Measurements from ENCODE around the gene HOXC11. TPM values are rescaled to one million over a fixed set of nuclear protein-coding genes. Genes with fewer than 3 reads are reported as not detected.

The HOXC11 gene
- total and polyA plus RNA-seq, 10 of the 15 experiments (the other 5 are each of a cell fraction or from before 2014, with no cell fraction given) = not detected

DNA sequence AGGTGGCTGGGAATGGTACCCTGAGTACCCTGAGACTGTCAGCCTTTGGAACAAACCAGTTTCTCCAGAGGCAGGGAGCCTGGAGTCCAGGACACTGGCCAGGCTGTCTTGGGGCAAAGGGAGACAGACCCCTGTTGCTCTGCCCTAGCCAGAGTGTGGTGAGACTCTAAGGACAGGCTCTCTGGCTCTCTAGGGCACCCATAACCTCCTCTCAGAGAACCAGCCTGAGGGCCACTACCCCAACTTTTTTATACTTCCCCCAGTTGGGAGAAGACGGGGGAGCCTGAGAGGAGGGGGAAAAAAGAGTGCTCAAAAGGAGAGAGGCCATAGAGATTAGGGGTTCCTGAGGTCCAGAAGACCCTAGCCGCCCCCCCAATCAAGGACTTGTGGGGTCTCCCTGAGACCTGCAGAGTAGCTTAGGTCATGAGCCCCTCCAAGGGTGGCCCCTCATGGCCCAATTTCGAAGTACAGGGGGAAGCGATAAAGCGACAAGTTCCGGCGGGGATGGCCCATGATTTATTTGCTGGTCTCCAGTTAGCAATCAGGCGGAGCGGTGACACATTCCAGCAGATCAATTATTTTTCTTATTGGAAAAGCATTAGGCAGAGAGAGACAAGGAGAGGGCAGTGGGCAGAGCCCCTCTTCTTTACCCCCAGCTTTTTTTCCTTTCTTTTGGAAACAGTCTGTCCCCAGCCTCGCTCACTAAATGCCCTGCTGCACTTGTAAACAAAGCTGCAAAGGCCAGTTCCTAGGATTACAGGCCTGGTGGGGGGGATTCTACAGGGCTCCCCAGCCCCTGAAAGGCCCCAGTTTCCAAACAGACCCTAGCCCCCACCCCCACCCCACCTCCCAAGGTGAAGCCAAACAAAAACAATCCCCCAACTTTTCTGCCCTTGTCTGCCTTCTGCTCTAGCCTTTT lies 37.4 kb downstream of the HOXC11 start:
- no peak for FAIRE-seq

GRCh38 chr12:54010972-54011664 lies 38.2 kb downstream of the HOXC11 start:
- no peak overlapping the region for H3K4me2 ChIP-seq (ENCODE audit: control insufficient read depth, insufficient read depth)
- DNase-seq (ENCODE audit: low read depth, low spot score) = no peak

More for the DNA sequence above, 37.4 kb downstream of the HOXC11 start:
- Histone ChIP-seq H2AFZ (ENCODE audit: control insufficient read depth, low read depth, low read length) (no peak overlapping the region), H3K36me3 (ENCODE audit: control insufficient read depth in 2 of 2, insufficient read depth in 2 of 2, low read length in 1 of 2) (no peaks in the 10 kb centered on the region), H3K4me1 (ENCODE audit: control insufficient read depth, insufficient read depth, low read length) (peaks cover 6% of the 10 kb centered on the region), H3K9ac (ENCODE audit: control insufficient read depth, insufficient read depth, low read length) (no peak overlapping the region), H3K9me3 (replicated peaks; ENCODE audit: control insufficient read depth, insufficient read depth, low read length) (no peaks in the 10 kb centered on the region), H3K27me3 (replicated peaks in 1 of 2; ENCODE audit: control insufficient read depth in 2 of 2, insufficient read depth in 2 of 2, low read length in 1 of 2) (peaks cover 34 to 46% of the 10 kb centered on the region in 2 experiments), H4K20me1 (ENCODE audit: control insufficient read depth, insufficient read depth) (no peaks in the 10 kb centered on the region; the same call in 1 of the 2 replicates), H3K27ac (ENCODE audit: control insufficient read depth, insufficient read depth) (no peak overlapping the region), H3K4me3 (no peak overlapping the region), H3K4me2 (ENCODE audit: control insufficient read depth, insufficient read depth) (no peak overlapping the region), H3K79me2 (ENCODE audit: control insufficient read depth, insufficient read depth, low read length) (no peaks in the 10 kb centered on the region)
- 29% methylated on average over 9 of the region's 10 CpGs for WGBS (ENCODE audit: insufficient coverage, insufficient replicate concordance, low lambda C conversion rate, missing lambda C conversion rate)
- ChIA-PET RAD21 (ENCODE audit: unreplicated experiment) (interaction anchor here (0.6 to 1.8 kb wide), 5 partner anchors 13 to 181 kb away, joined by 3 to 5 read pairs (median 4); partner anchors contain the start of gene HOXC10), CTCF (interaction anchor here (1.7 to 3.7 kb wide), 3 partner anchors 13 to 191 kb away, joined by 6 to 22 read pairs (median 6); no protein-coding TSS in a partner anchor), SMC1A (ENCODE audit: uncharacterized antibody, unreplicated experiment) (interaction anchor here (0.7 to 1.8 kb wide), 3 partner anchors 127 to 192 kb away, joined by 3 to 4 read pairs (median 3); no protein-coding TSS in a partner anchor), POLR2A (no interaction called here)
- DNase-seq (ENCODE audit: low read depth, low spot score) (no peak), ATAC-seq (no peak)
- TF ChIP-seq KAT2A (conservative IDR thresholded peaks at IDR 0.05; ENCODE audit: control insufficient read depth, low read depth, low read length) (no peak), EZH2 (IDR thresholded peaks at IDR 0.05; ENCODE audit: borderline replicate concordance, control insufficient read depth, low read depth, low read length) (peak; percentile 90; the same call in 1 of the 2 replicates)
- intact Hi-C loops (cut with micrococcal nuclease; ENCODE audit: unreplicated experiment) (no loop called here), in situ Hi-C loops (cut with MboI) (no loop called here)
- no TSS peak for BruUV-seq (replicated peaks)

More at GRCh38 chr12:54010972-54011664, 38.2 kb downstream of the HOXC11 start:
- Histone ChIP-seq H3K27ac (ENCODE audit: control insufficient read depth, insufficient read depth) (no peak overlapping the region), H3K9ac (ENCODE audit: control insufficient read depth, insufficient read depth, low read length) (no peak overlapping the region), H4K20me1 (ENCODE audit: control insufficient read depth, insufficient read depth) (no peaks in the 10 kb centered on the region; the same call in 1 of the 2 replicates), H3K27me3 (replicated peaks in 1 of 2; ENCODE audit: control insufficient read depth in 2 of 2, insufficient read depth in 2 of 2, low read length in 1 of 2) (peaks cover 34 to 50% of the 10 kb centered on the region in 2 experiments), H3K4me3 (no peak overlapping the region), H2AFZ (ENCODE audit: control insufficient read depth, low read depth, low read length) (no peak overlapping the region), H3K4me1 (ENCODE audit: control insufficient read depth, insufficient read depth, low read length) (peaks cover 4% of the 10 kb centered on the region), H3K9me3 (replicated peaks; ENCODE audit: control insufficient read depth, insufficient read depth, low read length) (no peaks in the 10 kb centered on the region), H3K36me3 (ENCODE audit: control insufficient read depth in 2 of 2, insufficient read depth in 2 of 2, low read length in 1 of 2) (no peaks in the 10 kb centered on the region), H3K79me2 (ENCODE audit: control insufficient read depth, insufficient read depth, low read length) (no peaks in the 10 kb centered on the region)
- no TSS peak for BruUV-seq (replicated peaks)
- ChIA-PET RAD21 (ENCODE audit: unreplicated experiment) (interaction anchor here (1.0 to 1.5 kb wide), 2 partner anchors 12 to 181 kb away, joined by 3 to 4 read pairs; no protein-coding TSS in a partner anchor), CTCF (interaction anchor here (0.8 to 3.7 kb wide), 3 partner anchors 21 to 190 kb away, joined by 3 to 22 read pairs (median 6); no protein-coding TSS in a partner anchor), SMC1A (ENCODE audit: uncharacterized antibody, unreplicated experiment) (interaction anchor here (1.0 kb wide), 2 partner anchors 22 to 127 kb away, joined by 3 to 4 read pairs; partner anchors contain the start of gene HOXC5), POLR2A (no interaction called here)
- FAIRE-seq (no peak), ATAC-seq (no peak)
- intact Hi-C loops (cut with micrococcal nuclease; ENCODE audit: unreplicated experiment) = no loop called here
- in situ Hi-C loops (cut with MboI) = no loop called here
- 8% methylated on average over 17 of the region's 17 CpGs for whole genome bisulfite sequencing (ENCODE audit: insufficient coverage, insufficient replicate concordance, low lambda C conversion rate, missing lambda C conversion rate)
- TF ChIP-seq HDAC2 (IDR thresholded peaks at IDR 0.05) = no peak
- no peak for TF ChIP-seq SMARCA5 (IDR thresholded peaks at IDR 0.05)
- TF ChIP-seq SIN3A (IDR thresholded peaks at IDR 0.05; ENCODE audit: low read depth, low read length) = no peak
- TF ChIP-seq LARP7 (IDR thresholded peaks at IDR 0.05) = no peak
- no peak for TF ChIP-seq WRNIP1 (IDR thresholded peaks at IDR 0.05; ENCODE audit: borderline replicate concordance, low read depth, low read length)
- TF ChIP-seq FOS (IDR thresholded peaks at IDR 0.05; ENCODE audit: borderline replicate concordance, extremely low read depth, insufficient read length) = no peak

Data from GM12878 (cell line).